Articular chondrocyte of knee joint (primary cell): Measurements from ENCODE around the gene SERPINI2. TPM values are rescaled to one million over a fixed set of nuclear protein-coding genes. Genes with fewer than 3 reads are reported as not detected.

ENCODE experiments used
- total RNA-seq: library from RNA; depleted of rRNA; stranded (reverse); fragments of >200 nt; gene quantifications from 2 replicates; pipeline ENCODE4 v1.2.3, GENCODE V29; 2012

The SERPINI2 gene, protein sequence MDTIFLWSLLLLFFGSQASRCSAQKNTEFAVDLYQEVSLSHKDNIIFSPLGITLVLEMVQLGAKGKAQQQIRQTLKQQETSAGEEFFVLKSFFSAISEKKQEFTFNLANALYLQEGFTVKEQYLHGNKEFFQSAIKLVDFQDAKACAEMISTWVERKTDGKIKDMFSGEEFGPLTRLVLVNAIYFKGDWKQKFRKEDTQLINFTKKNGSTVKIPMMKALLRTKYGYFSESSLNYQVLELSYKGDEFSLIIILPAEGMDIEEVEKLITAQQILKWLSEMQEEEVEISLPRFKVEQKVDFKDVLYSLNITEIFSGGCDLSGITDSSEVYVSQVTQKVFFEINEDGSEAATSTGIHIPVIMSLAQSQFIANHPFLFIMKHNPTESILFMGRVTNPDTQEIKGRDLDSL
- not detected in 2 replicates for total RNA-seq

DNA sequence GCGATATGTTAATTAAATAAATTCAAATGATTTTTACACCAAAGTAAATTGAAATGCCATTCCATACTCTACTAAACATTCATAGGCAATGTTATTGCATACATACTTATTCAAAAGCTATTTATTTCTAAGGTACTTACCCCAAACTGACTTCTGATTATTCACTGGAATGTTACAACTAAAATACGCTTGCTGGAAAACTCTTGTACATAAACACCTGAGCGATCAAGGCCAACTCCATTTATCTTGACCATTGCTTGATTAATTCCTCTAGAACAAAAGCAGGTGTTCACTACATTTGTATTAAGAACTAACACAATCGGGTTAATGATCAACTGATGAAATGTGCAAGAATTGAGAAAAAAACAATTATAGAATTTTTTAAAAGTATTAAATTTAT lies at the start of gene SERPINI2:
Gene SERPINI2, minus strand, starts transcription at position 180 of the 400 bp plus-strand sequence. CDS start 2,208 bp downstream, outside the sequence.

Other genes with a start within 250 kb of the SERPINI2 start
- gene ZBBX, start 93.7 kb downstream of the SERPINI2 start, total RNA-seq: 0.11 TPM in 1 of 2 replicates, not detected in the other
- gene WDR49, start 179.9 kb upstream of the SERPINI2 start, total RNA-seq: 0.26 and 0.65 TPM in 2 replicates